ENCODE measurements around the gene LRMDA.

Gene LRMDA

GRCh38 chr10:75650648-75651047 lies 219.2 kb downstream of the LRMDA start:
- TF ChIP-seq CTCF (conservative IDR thresholded peaks at IDR 0.05; ENCODE audit: low read depth, low read length) = no peak
- no peak for DNase-seq (ENCODE audit: low read depth)
- H3K4me3 ChIP-seq (ENCODE audit: low read depth, low read length) = no peak overlapping the region

- DNase-seq (ENCODE audit: low read depth) = peak; percentile 34
- peak; percentile 52 for TF ChIP-seq CTCF (conservative IDR thresholded peaks at IDR 0.05; ENCODE audit: low read depth, low read length)
- no peak overlapping the region for H3K4me3 ChIP-seq (ENCODE audit: low read depth, low read length)
Measured at GRCh38 chr10:75651417-75651816, 220.0 kb downstream of the LRMDA start.

- TF ChIP-seq CTCF (conservative IDR thresholded peaks at IDR 0.05; ENCODE audit: low read depth, low read length) = no peak
Measured at GRCh38 chr10:75652146-75652740, 220.8 kb downstream of the LRMDA start.

GRCh38 chr10:75653761-75654160 lies 222.3 kb downstream of the LRMDA start:
- no peak for DNase-seq (ENCODE audit: low read depth)
- no peak overlapping the region for H3K4me3 ChIP-seq (ENCODE audit: low read depth, low read length)
- TF ChIP-seq CTCF (conservative IDR thresholded peaks at IDR 0.05; ENCODE audit: low read depth, low read length) = no peak

More at GRCh38 chr10:75652146-75652740, 220.8 kb downstream of the LRMDA start:
- H3K4me3 ChIP-seq (ENCODE audit: low read depth, low read length) = no peak overlapping the region
- DNase-seq (ENCODE audit: low read depth) = no peak

GRCh38 chr10:75654171-75654771 lies 222.8 kb downstream of the LRMDA start:
- no peak for DNase-seq (ENCODE audit: low read depth)
- TF ChIP-seq CTCF (conservative IDR thresholded peaks at IDR 0.05; ENCODE audit: low read depth, low read length) = no peak
- H3K4me3 ChIP-seq (ENCODE audit: low read depth, low read length) = no peak overlapping the region

GRCh38 chr10:75654772-75655171 lies 223.3 kb downstream of the LRMDA start:
- DNase-seq (ENCODE audit: low read depth) = no peak
- TF ChIP-seq CTCF (conservative IDR thresholded peaks at IDR 0.05; ENCODE audit: low read depth, low read length) = no peak
- no peak overlapping the region for H3K4me3 ChIP-seq (ENCODE audit: low read depth, low read length)
